ENCODE data around the gene PARD3.

GRCh38 chr10:34408381-34408780 lies 406.7 kb downstream of the PARD3 start:
- TF ChIP-seq CTCF (IDR thresholded peaks at IDR 0.05) (no peak), POLR2A (IDR thresholded peaks at IDR 0.05) (no peak)
